Fibroblast of peridontal ligament (primary cell): Measurements from ENCODE around the gene PWWP2B.

Experiments used
- DNase-seq: peaks from one replicate; pipeline ENCODE4 v3.0.0-alpha.2; 2010; ENCODE audit errors: extremely low read depth

PWWP2B gene

DNA sequence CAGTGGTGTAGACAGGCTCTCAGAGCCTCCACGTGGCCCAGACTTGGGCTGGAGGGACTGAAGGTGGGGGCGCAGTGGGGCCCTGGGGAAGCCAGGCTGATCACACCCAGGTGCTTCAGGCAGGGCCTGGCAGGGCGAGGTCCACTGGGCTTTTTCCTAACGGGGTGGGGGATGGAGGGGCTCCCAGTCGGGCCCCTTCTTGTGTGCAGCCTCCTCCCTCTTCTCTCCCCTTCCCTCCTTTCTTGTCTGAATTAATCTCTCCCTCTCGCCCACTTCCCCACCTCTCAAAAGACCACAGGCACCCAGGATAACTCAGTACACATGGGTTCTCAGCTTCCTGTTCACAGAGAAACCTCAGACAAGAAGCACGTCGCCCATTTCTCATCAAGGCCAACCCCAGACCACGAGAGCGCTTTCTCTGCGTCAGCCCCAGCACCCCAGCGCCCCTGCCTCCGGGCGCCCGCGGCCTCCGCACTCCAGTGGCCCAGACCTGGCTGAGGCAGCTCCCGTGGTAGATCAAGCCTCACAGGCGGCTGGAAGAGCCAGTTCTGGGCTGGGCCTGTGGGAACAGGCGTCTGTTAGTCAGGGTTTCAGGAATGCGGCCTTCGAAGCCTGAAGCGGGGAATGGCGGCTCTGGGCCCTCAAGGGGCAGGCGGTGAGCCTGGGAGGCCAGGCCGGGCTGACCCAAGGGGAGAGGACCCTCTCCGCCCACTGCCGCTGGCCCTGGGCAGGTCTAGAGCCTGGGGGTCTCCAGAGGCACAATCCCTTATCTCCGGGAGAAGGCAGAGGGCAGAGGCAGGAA lies 50.6 kb downstream of the PWWP2B start:
- peak; percentile 72 for DNase-seq

DNA sequence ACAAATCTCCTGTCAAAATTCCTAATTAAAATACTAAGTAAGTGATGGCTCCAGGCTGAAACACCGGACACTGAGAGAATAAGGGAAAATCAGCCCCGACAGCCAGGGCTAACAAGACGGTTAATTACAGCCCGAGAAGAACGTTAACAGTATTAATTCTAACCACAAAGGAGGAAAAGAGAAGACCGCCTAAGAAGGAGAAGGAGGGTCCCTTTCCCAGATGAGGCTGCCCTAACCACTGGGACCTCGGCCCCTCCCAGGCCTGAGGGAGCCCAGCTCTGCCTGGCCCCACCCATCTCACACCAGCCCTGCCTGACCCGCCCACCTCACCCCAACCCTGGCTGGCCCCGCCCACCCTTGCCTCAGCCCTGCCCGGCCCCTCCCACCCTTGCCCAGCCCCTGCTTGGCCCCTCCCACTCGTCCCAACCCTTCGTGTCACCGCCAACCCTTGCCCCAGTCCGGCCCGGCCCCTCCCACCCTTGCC lies 51.3 kb downstream of the PWWP2B start:
- DNase-seq = no peak

DNA sequence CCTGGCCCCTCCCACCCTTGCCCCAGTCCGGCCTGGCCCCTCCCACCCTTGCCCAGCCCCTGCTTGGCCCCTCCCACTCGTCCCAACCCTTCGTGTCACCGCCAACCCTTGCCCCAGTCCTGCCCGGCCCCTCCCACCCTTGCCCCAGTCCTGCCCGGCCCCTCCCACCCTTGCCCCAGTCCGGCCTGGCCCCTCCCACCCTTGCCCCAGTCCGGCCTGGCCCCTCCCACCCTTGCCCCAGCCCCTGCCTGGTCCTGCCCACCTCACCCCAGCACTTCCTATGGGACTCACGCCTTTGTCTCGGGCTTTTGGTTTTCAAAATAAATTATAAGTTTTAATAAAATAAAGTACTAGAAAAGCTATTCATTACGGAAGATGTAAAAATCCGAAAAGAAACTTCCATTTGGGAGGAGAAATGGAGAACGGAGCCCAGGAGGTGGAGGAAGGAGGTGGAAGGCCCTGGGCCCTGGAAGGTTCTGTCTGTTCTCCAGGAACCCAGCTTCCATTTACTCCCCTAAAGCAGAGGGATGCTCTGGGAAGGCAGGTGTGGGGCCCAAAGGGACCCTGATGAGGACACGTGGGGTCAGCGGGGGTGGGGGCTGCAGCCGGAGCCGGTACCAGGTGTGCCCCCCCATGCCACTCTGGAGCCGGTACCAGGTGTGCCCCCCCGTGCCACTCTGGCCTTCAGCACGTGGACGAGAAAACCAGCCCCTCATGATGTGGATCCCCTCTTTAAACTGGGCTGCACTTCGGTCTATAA lies 52.2 kb downstream of the PWWP2B start:
- no peak for DNase-seq

DNA sequence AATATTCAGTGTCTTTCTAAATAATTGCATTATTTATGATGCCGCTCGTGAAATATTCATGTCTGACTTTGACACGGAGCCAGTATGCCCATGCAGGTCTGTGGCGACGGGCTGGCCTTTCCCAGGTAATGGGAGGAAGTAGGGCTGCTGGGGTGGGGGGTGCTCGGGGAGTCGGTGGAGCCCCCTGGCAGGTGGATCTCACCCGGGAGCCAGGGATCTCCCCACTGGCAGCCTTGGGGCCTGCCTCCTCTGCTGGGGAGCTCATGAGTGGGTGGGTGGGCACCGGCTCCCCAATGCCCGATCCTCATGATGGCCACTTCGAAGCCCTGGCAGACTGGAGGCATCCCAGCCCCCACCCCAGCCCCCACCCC lies 52.8 kb downstream of the PWWP2B start:
- no peak for DNase-seq

DNA sequence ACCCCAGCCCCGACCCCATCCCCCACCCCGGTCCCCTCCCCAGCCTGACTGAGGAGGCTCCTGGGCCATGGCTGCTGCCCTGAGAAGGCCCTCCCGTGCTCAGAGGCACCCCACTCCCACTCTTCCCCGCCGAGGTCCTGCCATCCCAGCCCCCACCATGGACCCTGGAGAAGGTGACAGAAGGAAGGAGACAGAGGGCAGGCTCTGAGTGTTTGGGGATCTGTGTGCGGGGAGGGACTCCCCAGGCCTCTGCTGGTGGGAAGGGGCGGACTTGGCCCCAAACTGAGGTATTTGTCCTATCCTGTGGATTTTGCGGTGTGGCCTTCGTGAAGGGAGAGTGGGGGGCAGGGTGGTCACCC lies 53.4 kb downstream of the PWWP2B start:
- no peak for DNase-seq

DNA sequence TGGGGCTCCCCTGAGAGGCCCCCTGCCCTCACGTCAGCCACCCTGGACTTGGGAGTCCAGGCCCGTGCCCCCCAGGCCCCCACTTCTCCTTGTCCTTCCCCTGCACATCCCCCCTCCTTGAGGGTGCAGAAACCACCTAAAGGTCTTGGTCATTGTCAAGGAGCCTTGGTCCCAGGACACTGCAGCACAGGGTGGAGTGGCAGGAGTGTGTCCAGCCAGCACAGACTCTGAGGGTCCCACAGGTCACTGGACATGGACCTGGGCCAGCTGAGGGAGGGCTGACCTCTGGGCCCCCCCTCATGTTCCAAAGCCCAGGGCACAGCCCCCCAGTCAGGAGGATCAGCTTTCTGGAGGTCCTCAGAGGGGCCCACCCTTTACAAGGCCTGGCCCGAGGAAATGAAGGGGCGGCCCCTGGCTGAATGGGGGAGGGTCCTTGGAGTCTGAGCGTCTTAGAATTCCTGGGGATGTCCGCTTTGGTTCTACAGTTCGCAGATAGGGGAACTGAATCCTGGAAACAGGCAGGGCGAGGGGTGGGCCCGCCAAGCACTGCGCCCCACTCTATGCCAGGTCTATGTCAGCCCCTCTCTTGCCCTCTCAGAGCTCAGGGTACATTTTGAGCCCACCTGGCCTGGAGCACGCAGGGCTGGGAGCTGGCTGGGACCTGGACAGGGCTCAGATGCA lies 54.0 kb downstream of the PWWP2B start:
- DNase-seq = no peak

DNA sequence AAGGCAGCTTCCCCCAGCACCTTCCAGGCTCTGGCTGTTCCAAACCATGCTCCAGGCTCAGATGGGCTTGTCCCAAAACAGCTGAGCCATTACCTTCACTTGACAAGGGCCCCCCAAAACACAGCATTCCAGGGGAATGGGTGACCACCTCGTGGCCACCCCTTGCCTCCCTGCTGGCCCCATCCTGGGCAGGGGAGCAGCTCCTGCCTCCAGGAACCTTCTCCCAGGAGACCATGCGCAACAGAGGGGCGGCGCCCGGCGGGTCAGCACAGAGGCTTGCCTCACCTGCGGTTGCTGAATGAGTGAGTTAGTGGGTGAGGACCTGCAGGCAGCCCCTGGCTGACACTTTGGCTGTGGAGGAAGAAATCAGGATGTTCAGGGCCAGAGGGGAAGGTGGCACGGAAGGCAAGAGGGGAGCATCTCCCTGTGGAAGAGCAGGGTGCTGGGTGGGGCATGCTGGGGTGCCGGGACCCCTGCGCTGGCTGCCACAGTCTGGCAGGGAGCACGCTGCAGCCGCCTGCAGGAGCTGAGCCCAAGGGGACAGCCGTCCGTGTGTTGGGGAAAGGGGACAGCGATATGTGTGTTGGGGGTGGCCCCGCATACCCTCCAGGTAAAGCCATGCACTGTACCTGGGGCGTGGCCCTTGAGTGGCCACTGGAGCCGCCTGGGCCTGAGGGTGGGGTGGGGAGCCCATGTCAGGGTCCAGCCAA lies 54.7 kb downstream of the PWWP2B start:
- no peak for DNase-seq

DNA sequence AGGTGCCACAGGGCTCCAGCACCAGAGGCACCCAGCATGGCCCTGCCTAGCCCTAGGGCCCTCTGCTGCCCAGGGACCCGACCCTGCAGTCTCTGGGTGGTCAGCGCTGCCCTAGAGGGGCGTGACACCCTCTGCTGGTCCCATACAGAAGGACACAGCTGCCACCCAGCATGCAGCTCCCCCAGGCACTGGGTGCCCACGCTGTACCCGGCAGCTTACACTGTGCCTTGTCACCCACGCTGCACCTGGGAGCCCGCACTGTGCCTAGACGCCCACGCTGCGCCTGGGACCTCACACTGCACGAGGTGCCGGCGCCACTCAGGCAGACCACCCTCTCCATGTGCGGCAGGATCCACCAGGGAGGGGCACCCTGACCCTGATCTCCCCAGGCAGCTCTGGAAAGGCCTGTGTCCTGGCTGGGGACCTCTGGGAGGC lies 55.2 kb downstream of the PWWP2B start:
- no peak for DNase-seq

DNA sequence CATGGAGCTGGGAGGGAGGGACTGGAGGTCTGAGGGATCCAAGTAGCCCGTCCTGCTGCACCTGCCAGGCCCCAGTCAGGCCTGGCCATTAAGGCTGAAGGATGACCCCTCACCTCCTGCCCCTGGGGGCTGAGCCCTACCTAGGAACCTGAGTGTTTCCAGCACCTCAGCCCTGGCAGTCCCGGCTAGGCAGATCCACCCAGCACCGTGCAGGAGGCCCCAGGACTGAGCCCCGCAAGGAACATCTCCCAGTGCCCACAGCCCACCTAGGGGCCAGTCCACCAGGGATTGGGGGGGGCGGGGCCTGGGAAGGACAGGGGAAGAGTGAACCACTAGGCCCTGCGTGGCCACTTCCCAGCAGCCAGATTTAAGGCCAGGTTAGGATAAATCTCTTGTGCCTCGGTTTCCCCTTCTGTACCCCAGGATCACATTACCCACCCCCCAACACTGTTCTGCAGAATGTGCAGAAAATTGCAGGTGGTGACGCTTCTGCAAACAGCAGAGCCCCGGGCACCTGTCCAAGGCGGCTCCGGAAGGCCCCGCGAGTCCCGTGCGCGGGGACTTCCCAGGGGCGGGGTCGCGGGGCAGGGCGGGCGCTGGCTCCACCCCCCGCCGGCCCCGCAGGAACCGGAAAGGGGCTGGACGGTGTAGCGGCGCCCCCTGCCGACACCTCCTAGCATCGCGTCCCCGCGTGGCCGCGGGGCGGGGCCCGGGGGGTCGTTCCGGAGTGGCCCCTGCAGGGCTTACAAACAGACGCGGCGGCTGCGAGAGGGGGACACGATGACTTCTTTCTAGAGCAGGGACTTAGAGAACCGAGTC lies 55.9 kb downstream of the PWWP2B start:
- peak; percentile 39 for DNase-seq

DNA sequence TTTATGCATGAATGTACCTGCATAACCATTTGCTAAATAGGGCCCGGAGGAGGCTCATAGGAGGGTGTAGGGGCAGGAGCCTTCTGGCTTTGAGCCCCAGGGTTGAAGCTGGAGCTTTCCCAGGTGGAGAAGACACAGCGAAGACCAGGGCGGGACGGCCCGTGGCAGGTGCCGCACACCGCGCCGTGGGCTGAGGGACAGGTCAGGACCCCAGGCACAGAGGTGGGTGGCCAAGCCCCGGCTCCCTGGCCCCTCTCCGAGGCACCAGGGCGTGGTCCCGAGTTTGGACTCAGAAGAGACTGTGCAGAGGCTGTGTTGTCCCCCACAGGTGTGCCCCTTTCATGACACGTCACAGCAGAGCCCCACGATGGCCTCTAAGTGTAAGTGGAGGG lies 56.5 kb downstream of the PWWP2B start:
- no peak for DNase-seq

DNA sequence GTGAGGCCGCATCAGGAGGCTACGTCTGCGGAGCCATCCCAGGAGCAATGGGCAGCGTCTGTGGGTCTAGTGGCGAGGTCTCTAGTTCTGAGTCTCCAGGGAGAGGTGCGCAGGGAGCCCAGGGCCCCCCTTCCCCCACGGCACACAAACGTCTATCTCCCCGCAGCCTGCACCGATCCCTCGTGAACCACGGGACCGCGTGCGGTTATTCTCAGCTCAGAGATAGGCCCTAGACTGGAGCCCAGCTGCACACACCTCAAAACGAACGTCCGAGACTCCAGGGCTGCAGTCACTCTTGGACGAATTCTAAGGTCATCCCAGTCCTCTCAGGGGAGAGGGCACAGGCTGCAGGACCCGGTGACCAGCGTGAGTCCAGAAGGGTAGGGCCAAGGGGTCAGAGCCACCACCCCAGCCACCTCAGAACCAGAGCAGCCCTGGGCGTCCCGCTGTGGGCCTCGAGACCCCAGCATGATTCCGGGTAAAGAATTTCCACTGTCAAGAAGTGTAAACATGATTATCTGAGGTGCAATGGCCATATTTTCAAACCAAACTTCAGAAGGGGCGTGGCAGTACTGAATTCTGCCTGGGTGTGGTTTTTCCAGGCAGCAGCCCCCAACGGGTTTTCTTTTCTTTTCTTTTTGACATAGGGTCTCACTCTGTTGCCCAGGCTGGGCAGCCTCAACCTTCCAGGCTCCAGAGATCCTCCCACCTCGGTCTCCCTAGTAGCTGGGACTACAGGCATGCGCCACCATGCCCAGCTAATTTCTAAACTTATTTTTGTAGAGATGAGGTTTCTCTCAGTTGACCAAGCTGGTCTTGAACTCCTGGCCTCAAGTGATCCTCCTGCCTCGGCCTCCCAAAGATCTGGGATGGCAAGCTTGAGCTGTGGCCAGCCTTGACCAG lies 57.5 kb downstream of the PWWP2B start:
- no peak for DNase-seq

DNA sequence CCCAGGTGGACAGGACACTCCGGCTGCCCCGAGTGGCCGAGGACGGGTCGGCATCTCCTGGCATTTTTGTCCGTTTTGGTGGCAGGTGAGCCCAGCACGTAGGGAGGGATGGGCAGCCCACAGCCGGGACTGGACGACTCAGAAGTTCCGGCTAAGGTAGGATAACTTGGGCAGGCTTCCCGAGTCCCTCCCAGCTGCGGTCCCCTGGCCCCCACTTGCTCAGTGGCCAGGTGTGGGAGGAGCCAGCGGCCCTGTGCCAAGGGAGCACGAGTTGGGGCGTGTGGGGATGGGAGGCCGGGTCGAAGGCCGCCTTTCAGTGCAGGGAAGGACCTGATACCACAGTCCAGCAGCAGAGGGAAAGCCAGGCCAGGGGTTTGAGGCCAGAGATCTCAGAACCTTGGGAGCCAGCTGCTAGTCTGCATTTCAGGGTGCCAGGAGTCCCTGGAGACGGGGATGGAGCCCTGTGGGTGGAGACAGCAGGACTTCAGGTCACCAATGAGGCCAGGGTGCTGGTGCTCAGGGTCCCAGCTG lies 58.5 kb downstream of the PWWP2B start:
- DNase-seq = no peak

DNA sequence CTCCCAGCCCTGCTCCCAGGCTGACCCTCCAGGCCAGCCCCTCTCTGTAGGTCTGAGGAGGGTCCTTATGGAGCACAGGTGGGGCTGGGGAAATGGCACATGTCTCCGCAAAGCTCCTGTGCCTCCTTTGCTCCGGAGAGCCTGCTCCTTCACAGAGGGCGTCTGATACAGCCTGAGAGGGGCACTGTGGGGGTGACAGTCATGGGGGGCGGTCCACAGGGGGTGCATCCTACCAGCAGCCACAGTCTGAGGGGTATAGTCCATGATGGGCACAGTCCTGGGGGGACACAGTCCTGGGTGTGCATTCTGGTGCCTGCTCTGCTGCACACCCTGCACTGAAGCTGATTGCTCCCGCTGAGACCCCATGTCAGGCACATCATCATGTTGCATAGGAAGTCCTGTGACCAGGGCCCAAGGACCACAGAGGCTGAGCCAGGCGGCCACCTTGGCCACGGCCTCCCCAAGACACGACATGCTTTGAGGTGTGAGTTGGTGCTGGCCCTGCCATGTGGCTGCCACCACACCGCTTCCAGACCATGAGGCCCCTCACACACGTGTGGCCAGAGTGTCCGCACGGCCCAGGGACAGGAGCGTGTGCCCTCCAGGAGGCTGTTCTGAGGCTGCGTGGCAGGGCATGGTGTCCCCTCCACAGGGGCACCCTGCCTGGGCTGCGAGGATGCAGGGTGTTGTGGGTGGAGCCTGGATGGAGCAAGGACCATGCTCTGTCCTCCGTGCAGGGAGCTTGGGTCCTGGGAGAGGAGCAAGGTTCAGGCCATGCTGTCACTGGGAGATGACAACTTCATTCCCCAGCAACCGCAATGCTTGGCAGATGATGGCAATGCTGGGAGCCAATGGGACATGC lies 59.2 kb downstream of the PWWP2B start:
- no peak for DNase-seq

DNA sequence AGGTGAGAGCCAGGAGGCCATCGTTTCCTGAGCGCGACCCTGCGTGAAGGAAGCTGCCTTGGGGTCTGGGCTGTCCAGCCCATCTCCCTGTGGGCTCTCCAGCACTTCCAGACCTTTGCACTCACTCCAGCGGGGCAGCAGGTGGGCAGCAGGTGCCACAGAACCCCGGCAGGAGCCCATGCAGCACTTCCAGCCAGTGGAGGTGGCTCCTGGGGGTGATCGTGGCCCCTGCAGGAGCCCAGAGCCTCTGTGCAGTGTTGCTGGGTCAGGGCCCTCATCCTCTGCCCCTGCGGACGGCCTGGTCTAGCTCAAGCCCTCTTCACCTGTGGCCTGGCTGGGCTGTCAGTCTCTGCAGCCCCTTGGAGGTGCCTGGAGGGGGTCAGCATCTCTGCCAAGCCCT lies 59.9 kb downstream of the PWWP2B start:
- no peak for DNase-seq

DNA sequence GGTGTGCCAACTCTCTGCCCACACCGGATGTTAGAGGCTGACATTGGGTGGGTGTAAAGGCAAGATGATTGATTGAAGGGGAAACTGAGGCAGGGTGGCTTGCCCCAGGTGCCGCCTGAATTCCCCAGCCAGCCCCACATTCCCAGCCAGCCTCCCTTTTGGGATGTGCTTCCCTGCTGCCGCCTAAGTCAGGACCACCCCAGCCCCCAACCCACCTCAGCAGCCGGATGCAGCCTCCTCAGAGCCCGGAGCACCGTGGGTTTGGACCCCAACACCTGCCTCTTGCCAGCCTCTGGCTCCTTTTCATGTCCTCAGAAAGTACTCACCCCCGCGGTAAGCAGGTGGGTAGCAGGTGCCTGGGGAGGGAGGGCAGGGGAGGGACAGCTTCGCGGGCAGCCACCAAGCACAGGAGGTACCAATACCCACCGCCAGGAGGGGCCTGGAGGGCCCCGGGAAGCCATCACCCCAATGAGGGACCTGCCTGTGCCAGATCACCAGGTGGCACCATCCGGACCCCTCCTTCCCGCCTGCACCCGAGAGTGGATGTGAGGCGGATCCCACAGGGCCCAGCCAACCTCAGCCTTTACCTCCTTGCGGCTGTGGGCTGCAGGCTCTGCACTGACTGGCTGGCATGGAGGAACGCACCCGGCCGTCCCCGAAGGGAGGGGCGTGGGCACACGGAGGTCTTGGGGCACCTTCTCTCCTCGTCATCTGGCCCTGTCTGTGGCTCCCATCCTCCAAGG lies 60.5 kb downstream of the PWWP2B start:
- DNase-seq = no peak

DNA sequence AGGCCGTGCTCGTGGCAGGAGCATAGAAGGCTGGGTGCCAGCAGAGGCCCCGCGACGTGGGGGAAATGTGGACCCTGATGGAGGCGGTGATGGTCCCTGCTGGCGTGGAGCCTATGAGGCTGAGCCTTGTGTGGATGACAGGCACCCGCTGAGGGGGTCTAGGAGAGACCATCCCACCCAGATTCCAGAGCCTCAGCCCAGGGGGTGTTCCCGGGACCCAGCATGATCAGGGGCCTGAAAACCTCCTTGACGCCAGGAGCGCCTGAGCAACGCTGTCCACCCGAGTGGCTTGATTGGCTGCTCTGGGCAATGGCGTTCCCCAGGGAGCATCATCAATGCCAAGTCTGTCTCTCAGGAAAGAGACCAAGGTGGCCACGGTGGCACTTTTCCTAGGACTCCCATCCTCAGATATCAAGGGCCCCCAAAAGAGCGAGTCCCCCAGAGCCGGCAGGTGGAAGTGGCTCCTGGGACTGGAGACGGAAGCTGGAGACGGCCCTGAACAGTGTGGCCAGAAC lies 61.1 kb downstream of the PWWP2B start:
- no peak for DNase-seq

DNA sequence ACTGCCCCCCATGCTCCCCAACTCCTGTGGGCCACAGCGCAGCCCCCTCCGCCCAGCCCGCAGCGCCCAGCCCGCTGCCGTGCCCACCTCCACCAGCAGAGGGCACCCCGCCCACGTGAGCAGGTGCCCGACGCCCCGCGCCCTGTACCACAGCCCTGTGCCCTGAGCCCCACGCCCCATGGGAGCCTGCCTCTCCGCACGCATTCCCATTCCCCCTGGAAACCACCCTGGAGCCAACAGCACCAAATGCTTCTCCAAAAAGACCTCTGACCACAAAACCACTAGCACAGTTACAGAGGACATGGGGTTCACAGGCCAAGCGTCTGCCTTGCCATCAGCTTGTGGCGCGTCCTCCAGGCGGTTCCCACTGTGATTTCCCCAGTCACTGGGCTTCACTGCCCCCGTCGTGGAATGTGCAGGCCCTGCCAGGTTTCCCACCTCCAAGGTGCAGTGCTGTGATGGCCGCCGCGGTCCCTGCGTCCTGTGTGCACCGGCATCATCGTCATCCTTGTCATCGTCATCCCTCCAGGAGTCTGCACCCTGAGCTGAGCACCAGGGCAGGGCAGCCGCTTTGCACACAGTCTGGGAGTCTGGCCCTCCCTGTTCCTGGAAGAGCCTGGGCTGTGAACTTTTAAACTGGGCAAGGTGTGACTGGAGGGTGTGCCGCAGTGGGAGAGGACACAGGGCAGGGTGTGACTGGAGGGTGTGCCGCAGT lies 61.7 kb downstream of the PWWP2B start:
- no peak for DNase-seq
